Measurements from ENCODE around the gene TRIM31.

DNA sequence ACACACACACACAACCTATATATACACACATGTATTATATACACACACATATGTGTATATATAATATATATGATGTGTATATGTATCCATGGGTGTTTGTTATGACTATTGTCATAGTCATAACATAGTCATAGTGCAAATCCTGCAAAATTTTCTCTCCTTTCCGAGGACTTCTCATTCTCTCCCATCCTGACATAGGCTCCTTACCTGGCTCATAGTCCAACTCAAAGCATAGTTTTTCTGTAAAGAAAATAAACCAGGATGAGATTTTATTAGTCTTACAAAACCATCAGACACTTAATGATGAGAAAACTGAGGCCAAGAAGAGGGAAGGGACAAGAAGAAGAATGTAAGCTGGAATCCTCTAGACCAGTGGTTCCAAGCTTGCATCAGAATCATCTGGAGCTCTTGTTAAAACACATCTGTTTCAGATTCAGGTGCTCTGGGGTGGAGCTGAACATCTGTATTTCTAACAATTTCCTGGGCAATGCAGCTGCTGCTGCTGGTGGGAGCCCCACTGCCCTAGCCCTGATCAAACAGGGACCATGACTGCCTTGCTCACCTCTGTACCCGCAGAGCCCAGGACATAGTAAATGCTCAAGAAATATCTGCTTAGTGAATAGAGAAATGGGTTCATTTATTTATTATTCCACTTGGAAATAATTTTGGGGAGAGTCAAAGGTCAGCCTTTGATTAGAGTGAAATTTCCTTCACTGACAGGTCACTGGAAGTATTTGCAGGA, 42.8 kb upstream of the TRIM31 start:
- no peak for TF ChIP-seq POLR2A (IDR thresholded peaks at IDR 0.05)
- TF ChIP-seq, protein P1, sequence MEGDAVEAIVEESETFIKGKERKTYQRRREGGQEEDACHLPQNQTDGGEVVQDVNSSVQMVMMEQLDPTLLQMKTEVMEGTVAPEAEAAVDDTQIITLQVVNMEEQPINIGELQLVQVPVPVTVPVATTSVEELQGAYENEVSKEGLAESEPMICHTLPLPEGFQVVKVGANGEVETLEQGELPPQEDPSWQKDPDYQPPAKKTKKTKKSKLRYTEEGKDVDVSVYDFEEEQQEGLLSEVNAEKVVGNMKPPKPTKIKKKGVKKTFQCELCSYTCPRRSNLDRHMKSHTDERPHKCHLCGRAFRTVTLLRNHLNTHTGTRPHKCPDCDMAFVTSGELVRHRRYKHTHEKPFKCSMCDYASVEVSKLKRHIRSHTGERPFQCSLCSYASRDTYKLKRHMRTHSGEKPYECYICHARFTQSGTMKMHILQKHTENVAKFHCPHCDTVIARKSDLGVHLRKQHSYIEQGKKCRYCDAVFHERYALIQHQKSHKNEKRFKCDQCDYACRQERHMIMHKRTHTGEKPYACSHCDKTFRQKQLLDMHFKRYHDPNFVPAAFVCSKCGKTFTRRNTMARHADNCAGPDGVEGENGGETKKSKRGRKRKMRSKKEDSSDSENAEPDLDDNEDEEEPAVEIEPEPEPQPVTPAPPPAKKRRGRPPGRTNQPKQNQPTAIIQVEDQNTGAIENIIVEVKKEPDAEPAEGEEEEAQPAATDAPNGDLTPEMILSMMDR (IDR thresholded peaks at IDR 0.05), result no peak

Measured in uterus (tissue), 2 donors.